HAP-1 (cell line): ENCODE data around the gene PRXL2B.

ENCODE experiments used
- DNase-seq, 2 experiments: peaks; one replicate each; pipeline ENCODE4 v3.0.0-alpha.2; 2016 to 2020; ENCODE audit warnings: low spot score in 2 of 2
- H3K27me3 ChIP-seq: fragments of 250-450 bp; sonication (Bioruptor Pico); 2 replicates; pipeline ENCODE4 v1.5.1; 2020; ENCODE audit warnings: low read depth, mild to moderate bottlenecking, moderate library complexity
- H3K36me3 ChIP-seq: fragments of 250-450 bp; sonication (Bioruptor Pico); replicated peaks from 2 replicates; pipeline ENCODE4 v1.5.1; 2020; ENCODE audit warnings: mild to moderate bottlenecking
- H3K4me1 ChIP-seq: fragments of 250-450 bp; sonication (Bioruptor Pico); 2 replicates; pipeline ENCODE4 v1.5.1; 2020; ENCODE audit warnings: mild to moderate bottlenecking
- H3K4me3 ChIP-seq: fragments of 250-450 bp; sonication (Bioruptor Pico); 2 replicates; pipeline ENCODE4 v1.5.1; 2020; ENCODE audit warnings: mild to moderate bottlenecking, moderate library complexity
- H3K9me3 ChIP-seq: fragments of 250-450 bp; sonication (Bioruptor Pico); 2 replicates; pipeline ENCODE4 v1.5.1; 2020; ENCODE audit warnings: mild to moderate bottlenecking, moderate library complexity
- in situ Hi-C: fragments of 300-500 bp; cut with MboI; formaldehyde crosslinking; loops from 3 replicates; pipeline ENCODE4 v1.14.3; 2020; ENCODE audit warnings: low sequenced_read_pairs, inconsistent platforms, mixed read lengths

The PRXL2B gene

GRCh38 chr1:2635361-2636010 lies 48.9 kb downstream of the PRXL2B start:
- in situ Hi-C loops, result no loop called here

GRCh38 chr1:2636733-2637132 lies 50.2 kb downstream of the PRXL2B start:
- no peaks in the 10 kb centered on the region for H3K27me3 ChIP-seq

More at GRCh38 chr1:2635361-2636010, 48.9 kb downstream of the PRXL2B start:
- Histone ChIP-seq H3K9me3 (peaks cover 10% of the 10 kb centered on the region), H3K36me3 (no peaks in the 10 kb centered on the region), H3K4me1 (no peaks in the 10 kb centered on the region), H3K27me3 (no peaks in the 10 kb centered on the region), H3K4me3 (no peak overlapping the region)
- DNase-seq, result no peak

GRCh38 chr1:2637442-2638145 lies 51.0 kb downstream of the PRXL2B start:
- Histone ChIP-seq H3K4me3 (no peak overlapping the region), H3K9me3 (peaks cover 10% of the 10 kb centered on the region), H3K4me1 (no peaks in the 10 kb centered on the region; the same call in 1 of the 2 replicates), H3K36me3 (no peaks in the 10 kb centered on the region), H3K27me3 (no peaks in the 10 kb centered on the region)
- no peak for DNase-seq
- in situ Hi-C loops, result no loop called here

More at GRCh38 chr1:2636733-2637132, 50.2 kb downstream of the PRXL2B start:
- Histone ChIP-seq H3K4me1 (no peaks in the 10 kb centered on the region), H3K36me3 (no peaks in the 10 kb centered on the region), H3K4me3 (no peak overlapping the region), H3K9me3 (peaks cover 10% of the 10 kb centered on the region)
- DNase-seq, result no peak
- in situ Hi-C loops, result no loop called here

GRCh38 chr1:2638466-2639115 lies 52.0 kb downstream of the PRXL2B start:
- DNase-seq, result no peak
- H3K36me3 ChIP-seq, result no peaks in the 10 kb centered on the region
- H3K27me3 ChIP-seq, result no peaks in the 10 kb centered on the region
- in situ Hi-C loops, result no loop called here
- no peak overlapping the region for H3K4me3 ChIP-seq
- peaks cover 10% of the 10 kb centered on the region for H3K9me3 ChIP-seq
- H3K4me1 ChIP-seq, result no peaks in the 10 kb centered on the region; the same call in 1 of the 2 replicates

- H3K4me3 ChIP-seq, result no peak overlapping the region
- no peaks in the 10 kb centered on the region for H3K36me3 ChIP-seq
- no peaks in the 10 kb centered on the region for H3K27me3 ChIP-seq
- in situ Hi-C loops, result no loop called here
- no peaks in the 10 kb centered on the region; the same call in 1 of the 2 replicates for H3K4me1 ChIP-seq
- DNase-seq, result no peak
- H3K9me3 ChIP-seq, result peaks cover 10% of the 10 kb centered on the region
These were observed 52.6 kb downstream of the PRXL2B start for GRCh38 chr1:2639203-2639602.

GRCh38 chr1:2639607-2640521 lies 53.3 kb downstream of the PRXL2B start:
- in situ Hi-C loops, result no loop called here
- H3K4me3 ChIP-seq, result no peak overlapping the region
- H3K9me3 ChIP-seq, result peaks cover 10% of the 10 kb centered on the region
- no peaks in the 10 kb centered on the region; the same call in 1 of the 2 replicates for H3K4me1 ChIP-seq
- H3K36me3 ChIP-seq, result no peaks in the 10 kb centered on the region
- H3K27me3 ChIP-seq, result no peaks in the 10 kb centered on the region
- DNase-seq, result no peak

- no peaks in the 10 kb centered on the region for H3K36me3 ChIP-seq
- H3K4me3 ChIP-seq, result no peak overlapping the region
- DNase-seq, result no peak
- H3K27me3 ChIP-seq, result no peaks in the 10 kb centered on the region
- peaks cover 10% of the 10 kb centered on the region for H3K9me3 ChIP-seq
- H3K4me1 ChIP-seq, result no peaks in the 10 kb centered on the region; the same call in 1 of the 2 replicates
- in situ Hi-C loops, result no loop called here
These were observed 54.0 kb downstream of the PRXL2B start for GRCh38 chr1:2640626-2641025.
